SU-DHL-6 (cell line): ENCODE data around the gene PAK2.

ENCODE experiments used
- EZH2phosphoT487 ChIP-seq: fragments of 200-600 bp; sonication (generic), shearing (Covaris generic); conservative IDR thresholded peaks from 2 replicates; pipeline ENCODE4 v1.6.1; 2018; ENCODE audit warnings: mild to moderate bottlenecking, antibody characterized with exemption, low read length, moderate library complexity, mixed read lengths
- TF ChIP-seq, protein P1 (sequence below): fragments of 200-600 bp; sonication (generic); IDR thresholded peaks from one replicate; pipeline ENCODE4 v1.5.1; 2017; ENCODE audit warnings: antibody characterized with exemption, mild to moderate bottlenecking, low read length, moderate library complexity; ENCODE audit not compliant: insufficient read depth, poor library complexity, severe bottlenecking

DNA sequence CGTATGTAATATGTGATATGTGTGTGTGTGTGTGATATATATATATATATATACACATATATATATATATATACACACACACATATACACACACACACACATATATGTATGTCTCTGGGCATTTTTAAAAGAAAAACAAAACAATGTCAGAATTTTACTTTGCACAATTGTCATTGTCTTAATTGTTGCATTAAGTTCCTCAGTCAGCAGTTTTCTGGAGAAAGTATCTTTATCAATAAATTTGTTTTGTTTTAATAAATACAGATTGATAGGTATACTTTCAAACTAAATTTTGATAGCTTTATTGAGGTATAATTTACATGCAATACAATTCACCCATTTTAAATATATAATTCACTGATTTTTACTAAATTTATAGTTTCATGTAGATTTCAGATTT is 65.1 kb downstream of the PAK2 start:
- TF ChIP-seq, protein P1, sequence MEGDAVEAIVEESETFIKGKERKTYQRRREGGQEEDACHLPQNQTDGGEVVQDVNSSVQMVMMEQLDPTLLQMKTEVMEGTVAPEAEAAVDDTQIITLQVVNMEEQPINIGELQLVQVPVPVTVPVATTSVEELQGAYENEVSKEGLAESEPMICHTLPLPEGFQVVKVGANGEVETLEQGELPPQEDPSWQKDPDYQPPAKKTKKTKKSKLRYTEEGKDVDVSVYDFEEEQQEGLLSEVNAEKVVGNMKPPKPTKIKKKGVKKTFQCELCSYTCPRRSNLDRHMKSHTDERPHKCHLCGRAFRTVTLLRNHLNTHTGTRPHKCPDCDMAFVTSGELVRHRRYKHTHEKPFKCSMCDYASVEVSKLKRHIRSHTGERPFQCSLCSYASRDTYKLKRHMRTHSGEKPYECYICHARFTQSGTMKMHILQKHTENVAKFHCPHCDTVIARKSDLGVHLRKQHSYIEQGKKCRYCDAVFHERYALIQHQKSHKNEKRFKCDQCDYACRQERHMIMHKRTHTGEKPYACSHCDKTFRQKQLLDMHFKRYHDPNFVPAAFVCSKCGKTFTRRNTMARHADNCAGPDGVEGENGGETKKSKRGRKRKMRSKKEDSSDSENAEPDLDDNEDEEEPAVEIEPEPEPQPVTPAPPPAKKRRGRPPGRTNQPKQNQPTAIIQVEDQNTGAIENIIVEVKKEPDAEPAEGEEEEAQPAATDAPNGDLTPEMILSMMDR = no peak
- TF ChIP-seq EZH2phosphoT487 = no peak
